HG03045 (cell line): Measurements from ENCODE around the gene P2RY8.
"Not testable (repeated sequence)": the region's sequence is repeated elsewhere in the genome, so short reads cannot be mapped to it uniquely, and the experiment has no call there.

Experiments
- ATAC-seq: cut with Tn5 transposase; IDR thresholded peaks from one replicate; pipeline ENCODE4 v1.9.1; 2021; ENCODE audit warnings: mild to moderate bottlenecking, moderate library complexity; ENCODE audit not compliant: unreplicated experiment

Gene P2RY8

GRCh38 chrX:1466232-1466661, 70.7 kb downstream of the P2RY8 start:
- ATAC-seq = no peak

GRCh38 chrX:1465286-1466231, 71.4 kb downstream of the P2RY8 start:
- ATAC-seq = no peak

- no peak for ATAC-seq
Observed at GRCh38 chrX:1464971-1465285, 72.1 kb downstream of the P2RY8 start.

- no peak for ATAC-seq
Observed at GRCh38 chrX:1464041-1464970, 72.7 kb downstream of the P2RY8 start.

GRCh38 chrX:1463581-1463980, 73.4 kb downstream of the P2RY8 start:
- ATAC-seq = no peak

- no peak for ATAC-seq
Observed at GRCh38 chrX:1462596-1463251, 74.3 kb downstream of the P2RY8 start.

- no peak for ATAC-seq
Observed at GRCh38 chrX:1462110-1462509, 74.9 kb downstream of the P2RY8 start.

- ATAC-seq = no peak
Observed at GRCh38 chrX:1455948-1456280, 81.1 kb downstream of the P2RY8 start.

- ATAC-seq = peak; percentile 39
Observed at GRCh38 chrX:1453951-1454785, 82.8 kb downstream of the P2RY8 start.

- peak; percentile 17 for ATAC-seq
Observed at GRCh38 chrX:1453395-1453783, 83.6 kb downstream of the P2RY8 start.

GRCh38 chrX:1452516-1453394, 84.2 kb downstream of the P2RY8 start, which contains the start of gene ASMTL:
Gene ASMTL (minus strand): TSS chrX:1452909. CDS start chrX:1452840, 69 bp downstream.
- ATAC-seq = peak; percentile 58

- no peak for ATAC-seq
Observed at GRCh38 chrX:1451661-1452515, 85.1 kb downstream of the P2RY8 start.

GRCh38 chrX:1451251-1451660, 85.7 kb downstream of the P2RY8 start:
- ATAC-seq = no peak

- no peak for ATAC-seq
Observed at GRCh38 chrX:1450361-1451161, 86.4 kb downstream of the P2RY8 start.

- ATAC-seq = no peak
Observed at GRCh38 chrX:1449823-1450149, 87.2 kb downstream of the P2RY8 start.

- no peak for ATAC-seq
Observed at GRCh38 chrX:1449036-1449822, 87.8 kb downstream of the P2RY8 start.

GRCh38 chrX:1448573-1449001, 88.4 kb downstream of the P2RY8 start:
- not testable (repeated sequence) for ATAC-seq
